ENCODE measurements around the gene RXFP3. TPM values are rescaled to one million over a fixed set of nuclear protein-coding genes. Genes with fewer than 3 reads are reported as not detected.

The RXFP3 gene
- total and polyA plus RNA-seq, 2 experiments from 2014 or later = not detected

- Histone ChIP-seq H3K27me3 (replicated peaks; ENCODE audit: insufficient read depth) (no peaks in the 10 kb centered on the region), H3K9me2 (ENCODE audit: insufficient read depth) (no peaks in the 10 kb centered on the region; the same call in 1 of the 2 replicates), H3K36me3 (ENCODE audit: low read depth) (peaks cover 11% of the 10 kb centered on the region; the same call in 1 of the 2 replicates), H3K9ac (no peak overlapping the region), H2AFZ (no peak overlapping the region), H3K4me2 (ENCODE audit: unreplicated experiment) (no peak overlapping the region), H3K79me2 (ENCODE audit: insufficient read depth) (no peaks in the 10 kb centered on the region), H3K9me3 (ENCODE audit: low read depth) (no peaks in the 10 kb centered on the region), H4K20me1 (ENCODE audit: insufficient read depth) (no peaks in the 10 kb centered on the region), H3F3A (ENCODE audit: insufficient read depth) (0 out of 2 replicates have a peak, but pooled peaks cover 9% of the 10 kb centered on the region), H3K4me3 (no peak overlapping the region), H3K4me1 (ENCODE audit: insufficient read depth) (peaks cover 11% of the 10 kb centered on the region), H3K27ac (no peak overlapping the region)
- WGBS, 2 experiments (ENCODE audit: low coverage in 1 of 2, low lambda C conversion rate in 2 of 2, missing lambda C conversion rate in 2 of 2) = 94 to 95% methylated on average over 15 of the region's 15 CpGs
- no peak for TF ChIP-seq EZH2phosphoT487 (IDR thresholded peaks at IDR 0.05; ENCODE audit: insufficient read depth, low read depth)
- TF ChIP-seq EZH2 (IDR thresholded peaks at IDR 0.05; ENCODE audit: insufficient read depth, poor library complexity, severe bottlenecking) = no peak
- no peak for DNase-seq
- in situ Hi-C loops (cut with MboI) = no loop called here
Measured at GRCh38 chr5:33984178-33984577, 48.0 kb downstream of the RXFP3 start.

- TF ChIP-seq EZH2phosphoT487 (IDR thresholded peaks at IDR 0.05; ENCODE audit: insufficient read depth, low read depth) (no peak), EZH2 (IDR thresholded peaks at IDR 0.05; ENCODE audit: insufficient read depth, poor library complexity, severe bottlenecking) (no peak)
- Histone ChIP-seq H3K27ac (no peak within 1 kb of the TSS), H3K9ac (no peak within 1 kb of the TSS), H3K36me3 (ENCODE audit: low read depth) (peaks cover 14% of the 10 kb centered on the region; the same call in 1 of the 2 replicates), H3K4me1 (ENCODE audit: insufficient read depth) (peaks cover 11% of the 10 kb centered on the region), H3K79me2 (ENCODE audit: insufficient read depth) (no peaks in the 10 kb centered on the region), H3K9me3 (ENCODE audit: low read depth) (no peaks in the 10 kb centered on the region), H4K20me1 (ENCODE audit: insufficient read depth) (no peaks in the 10 kb centered on the region), H2AFZ (no peak within 1 kb of the TSS), H3K4me3 (no peak within 1 kb of the TSS), H3K4me2 (ENCODE audit: unreplicated experiment) (no peak within 1 kb of the TSS), H3K9me2 (ENCODE audit: insufficient read depth) (no peaks in the 10 kb centered on the region; the same call in 1 of the 2 replicates), H3F3A (ENCODE audit: insufficient read depth) (0 out of 2 replicates have a peak, but pooled peaks cover 9% of the 10 kb centered on the region), H3K27me3 (replicated peaks; ENCODE audit: insufficient read depth) (no peaks in the 10 kb centered on the region)
- WGBS, 2 experiments (ENCODE audit: low coverage in 1 of 2, low lambda C conversion rate in 2 of 2, missing lambda C conversion rate in 2 of 2) = 42 to 43% methylated on average over 7 of the region's 7 CpGs
- DNase-seq = peak; percentile 50
- in situ Hi-C loops (cut with MboI) = no loop called here
Measured at GRCh38 chr5:33984671-33985124, 48.5 kb downstream of the RXFP3 start, which contains the start of gene SLC45A2. Gene SLC45A2, minus strand, starts transcription at chr5:33984693. Its CDS starts 110 bp downstream, at chr5:33984583.

GRCh38 chr5:33985447-33985846 is 49.3 kb downstream of the RXFP3 start:
- H3K79me2 ChIP-seq (ENCODE audit: insufficient read depth) = no peaks in the 10 kb centered on the region
- no peaks in the 10 kb centered on the region for H4K20me1 ChIP-seq (ENCODE audit: insufficient read depth)
- no peaks in the 10 kb centered on the region for H3K27me3 ChIP-seq (replicated peaks; ENCODE audit: insufficient read depth)
- no peak overlapping the region for H3K4me3 ChIP-seq
- H3K9ac ChIP-seq = no peak overlapping the region
- 0 out of 2 replicates have a peak, but pooled peaks cover 9% of the 10 kb centered on the region for H3F3A ChIP-seq (ENCODE audit: insufficient read depth)
- no peaks in the 10 kb centered on the region; the same call in 1 of the 2 replicates for H3K9me2 ChIP-seq (ENCODE audit: insufficient read depth)
- no peak for DNase-seq
- H3K27ac ChIP-seq = no peak overlapping the region
- 87 to 91% methylated on average over 6 of the region's 6 CpGs for WGBS, 2 experiments (ENCODE audit: low coverage in 1 of 2, low lambda C conversion rate in 2 of 2, missing lambda C conversion rate in 2 of 2)
- TF ChIP-seq EZH2phosphoT487 (IDR thresholded peaks at IDR 0.05; ENCODE audit: insufficient read depth, low read depth) (no peak), EZH2 (IDR thresholded peaks at IDR 0.05; ENCODE audit: insufficient read depth, poor library complexity, severe bottlenecking) (no peak)
- peaks cover 11% of the 10 kb centered on the region for H3K4me1 ChIP-seq (ENCODE audit: insufficient read depth)
- no peak overlapping the region for H3K4me2 ChIP-seq (ENCODE audit: unreplicated experiment)
- H3K9me3 ChIP-seq (ENCODE audit: low read depth) = no peaks in the 10 kb centered on the region
- no peak overlapping the region for H2AFZ ChIP-seq
- in situ Hi-C loops (cut with MboI) = no loop called here
- peaks cover 14% of the 10 kb centered on the region; the same call in 1 of the 2 replicates for H3K36me3 ChIP-seq (ENCODE audit: low read depth)

Small RNA genes within 50 kb of the gene (small RNA-seq; reads per million reads assigned to genes)
- gene RNU6-923P (ENCODE audit: low read depth, low replicate concordance) = not detected

Other genes starting within 250 kb of the RXFP3 start
- 10.1 and 11.5 TPM in 2 replicates for gene ADAMTS12, start 44.4 kb upstream of the RXFP3 start, total RNA-seq (2014; rRNA removed; shearing (Covaris generic))
- gene ADAMTS12, start 44.4 kb upstream of the RXFP3 start, polyA plus RNA-seq (2016; fragmentation: Nextera tagmentation; extraction: Ambion mirVana) = 7.8 and 8.5 TPM in 2 replicates
- not detected in 2 replicates for gene SLC45A2, start 48.3 kb downstream of the RXFP3 start, total RNA-seq (2014; rRNA removed; shearing (Covaris generic))
- not detected in 2 replicates for gene SLC45A2, start 48.3 kb downstream of the RXFP3 start, polyA plus RNA-seq (2016; fragmentation: Nextera tagmentation; extraction: Ambion mirVana)
- gene AMACR, start 71.7 kb downstream of the RXFP3 start, total RNA-seq (2014; rRNA removed; shearing (Covaris generic)) = 22.3 and 22.5 TPM in 2 replicates
- gene AMACR, start 71.7 kb downstream of the RXFP3 start, polyA plus RNA-seq (2016; fragmentation: Nextera tagmentation; extraction: Ambion mirVana) = 22.6 and 24.1 TPM in 2 replicates
- gene C1QTNF3, start 106.8 kb downstream of the RXFP3 start, total RNA-seq (2014; rRNA removed; shearing (Covaris generic)) = 0.11 and 0.38 TPM in 2 replicates
- gene C1QTNF3, start 106.8 kb downstream of the RXFP3 start, polyA plus RNA-seq (2016; fragmentation: Nextera tagmentation; extraction: Ambion mirVana) = 0.58 and 1.1 TPM in 2 replicates

Measured in GM23248 (cell line).